ENCODE data around the gene SRP9.
"Not testable (repeated sequence)": the region's sequence is repeated elsewhere in the genome, so short reads cannot be mapped to it uniquely, and the experiment has no call there.

SRP9 gene

GRCh38 chr1:225754940-225755641, 22.5 kb upstream of the SRP9 start:
- H3K4me3 ChIP-seq (ENCODE audit: low read depth, low read length) = no peak overlapping the region

GRCh38 chr1:225755671-225756319, 21.8 kb upstream of the SRP9 start:
- H3K4me3 ChIP-seq (ENCODE audit: low read depth, low read length) = no peak overlapping the region

GRCh38 chr1:225757927-225758656, 19.5 kb upstream of the SRP9 start:
- no peak overlapping the region for H3K4me3 ChIP-seq (ENCODE audit: low read depth, low read length)

GRCh38 chr1:225759972-225760371, 17.7 kb upstream of the SRP9 start:
- H3K4me3 ChIP-seq (ENCODE audit: low read depth, low read length) = not testable (repeated sequence)

GRCh38 chr1:225760531-225760930, 17.1 kb upstream of the SRP9 start:
- no peak overlapping the region for H3K4me3 ChIP-seq (ENCODE audit: low read depth, low read length)

GRCh38 chr1:225761395-225761794, 16.2 kb upstream of the SRP9 start:
- H3K4me3 ChIP-seq (ENCODE audit: low read depth, low read length) = not testable (repeated sequence)

GRCh38 chr1:225762002-225762441, 15.6 kb upstream of the SRP9 start:
- no peak overlapping the region for H3K4me3 ChIP-seq (ENCODE audit: low read depth, low read length)

GRCh38 chr1:225762444-225762843, 15.2 kb upstream of the SRP9 start:
- no peak overlapping the region for H3K4me3 ChIP-seq (ENCODE audit: low read depth, low read length)

GRCh38 chr1:225763716-225764548, 13.7 kb upstream of the SRP9 start:
- H3K4me3 ChIP-seq (ENCODE audit: low read depth, low read length) = no peak overlapping the region

GRCh38 chr1:225765982-225766674, 11.5 kb upstream of the SRP9 start:
- H3K4me3 ChIP-seq (ENCODE audit: low read depth, low read length) = no peak overlapping the region

GRCh38 chr1:225766967-225767633, 10.5 kb upstream of the SRP9 start:
- H3K4me3 ChIP-seq (ENCODE audit: low read depth, low read length) = no peak overlapping the region

GRCh38 chr1:225767634-225768540, 9.7 kb upstream of the SRP9 start:
- H3K4me3 ChIP-seq (ENCODE audit: low read depth, low read length) = no peak overlapping the region

- no peak overlapping the region for H3K4me3 ChIP-seq (ENCODE audit: low read depth, low read length)
Measured at GRCh38 chr1:225768662-225769426, 8.8 kb upstream of the SRP9 start.

GRCh38 chr1:225769687-225770086, 7.9 kb upstream of the SRP9 start:
- H3K4me3 ChIP-seq (ENCODE audit: low read depth, low read length) = no peak overlapping the region

- H3K4me3 ChIP-seq (ENCODE audit: low read depth, low read length) = no peak overlapping the region
Measured at GRCh38 chr1:225770561-225771248, 6.9 kb upstream of the SRP9 start.

GRCh38 chr1:225771661-225772322, 5.8 kb upstream of the SRP9 start:
- no peak overlapping the region for H3K4me3 ChIP-seq (ENCODE audit: low read depth, low read length)

- H3K4me3 ChIP-seq (ENCODE audit: low read depth, low read length) = no peak overlapping the region
Measured at GRCh38 chr1:225772323-225772768, 5.3 kb upstream of the SRP9 start.

All from iPS-11a (cell line).